ENCODE data around the gene CISD3. TPM values are rescaled to one million over a fixed set of nuclear protein-coding genes. Genes with fewer than 3 reads are reported as not detected.
"Not testable (repeated sequence)": the region's sequence is repeated elsewhere in the genome, so short reads cannot be mapped to it uniquely, and the experiment has no call there.

Gene CISD3
- total RNA-seq, 5 donors from 2014 or later (not counting 1 experiment from before 2014, with no cell fraction given), result 10.7 to 21.5 (median 17.7) TPM

GRCh38 chr17:38725066-38725465 lies 5.1 kb upstream of the CISD3 start:
- peak overlapping the region; percentile 55 to 78 for H3K27ac Mint-ChIP-seq
- peaks cover 5% of the 10 kb centered on the region for H3K36me3 Mint-ChIP-seq
- DNase-seq (no peak), ATAC-seq (replicated peaks in 1 of 4) (no peak)
- CTCF ChIA-PET, result no interaction called here
- no peaks in the 10 kb centered on the region for H3K27me3 Mint-ChIP-seq
- H3K4me1 Mint-ChIP-seq, result peaks cover 60 to 70% (median 61%) of the 10 kb centered on the region in 3 donors
- 82% methylated on average over 6 of the region's 10 CpGs for WGBS (ENCODE audit: insufficient coverage)
- H3K4me3 Mint-ChIP-seq, result peak overlapping the region in 2 of 3 donors; percentile 34 to 64
- POLR2A ChIA-PET, result no interaction called here
- Histone ChIP-seq H3K9me3 (no peaks in the 10 kb centered on the region), H3K4me3 (ENCODE audit: control insufficient read depth in 1 of 2, extremely low read depth in 1 of 2, low read length in 1 of 2) (no peak overlapping the region), H3K36me3 (ENCODE audit: control insufficient read depth in 2 of 2, extremely low read depth in 1 of 2, insufficient read depth in 1 of 2, low read length in 1 of 2) (peaks cover 6 to 44% of the 10 kb centered on the region in 2 donors), H3K27ac (ENCODE audit: low read length) (peak overlapping the region; percentile 40), H3K4me1 (ENCODE audit: control insufficient read depth in 1 of 2, extremely low read depth in 1 of 2, insufficient read depth in 2 of 2, low read length in 2 of 2) (peaks cover 28 to 83% of the 10 kb centered on the region in 2 experiments), H3K27me3 (replicated peaks in 1 of 2; ENCODE audit: control insufficient read depth in 2 of 2, extremely low read depth in 1 of 2, insufficient read depth in 2 of 2, low read length in 1 of 2) (no peaks in the 10 kb centered on the region)
- no peaks in the 10 kb centered on the region for H3K9me3 Mint-ChIP-seq

DNA sequence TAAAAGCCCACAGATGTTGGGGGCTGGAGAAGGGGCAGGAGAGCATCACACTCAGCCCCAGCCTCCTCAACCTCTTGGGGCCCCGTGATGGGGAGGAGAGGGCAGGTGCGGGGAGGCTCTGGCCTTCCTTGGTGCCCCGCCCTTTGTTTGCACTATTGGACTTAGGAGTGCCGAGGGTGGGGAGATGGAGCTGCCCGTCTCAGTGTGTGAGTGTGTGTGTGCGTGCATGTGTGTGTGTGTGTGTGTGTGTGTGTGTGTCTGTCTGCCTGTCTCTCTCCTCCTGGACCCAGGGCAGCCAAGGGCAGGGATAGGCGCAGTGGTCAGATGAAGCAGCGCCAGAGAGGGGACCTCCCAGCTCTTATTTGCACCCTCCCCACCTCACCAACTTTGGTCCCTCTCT lies 4.0 kb upstream of the CISD3 start:
- H3K9me3 ChIP-seq; H3K27me3 ChIP-seq (replicated peaks in 1 of 2; ENCODE audit: control insufficient read depth in 2 of 2, extremely low read depth in 1 of 2, insufficient read depth in 2 of 2, low read length in 1 of 2); DNase-seq; POLR2A ChIA-PET; H3K36me3 Mint-ChIP-seq; ATAC-seq (replicated peaks in 1 of 4); H3K27me3 Mint-ChIP-seq; H3K9me3 Mint-ChIP-seq; CTCF ChIA-PET; H3K4me3 ChIP-seq (ENCODE audit: control insufficient read depth in 1 of 2, extremely low read depth in 1 of 2, low read length in 1 of 2): not testable (repeated sequence)
- Histone ChIP-seq H3K4me1 (ENCODE audit: control insufficient read depth in 1 of 2, extremely low read depth in 1 of 2, insufficient read depth in 2 of 2, low read length in 2 of 2) (peaks cover 28 to 83% of the 10 kb centered on the region in 2 experiments), H3K27ac (ENCODE audit: low read length) (peak overlapping the region; percentile 93), H3K36me3 (ENCODE audit: control insufficient read depth in 2 of 2, extremely low read depth in 1 of 2, insufficient read depth in 1 of 2, low read length in 1 of 2) (peaks cover 6 to 33% of the 10 kb centered on the region in 2 donors)
- 55% methylated on average over 2 of the region's 8 CpGs for WGBS (ENCODE audit: insufficient coverage)
- H3K27ac Mint-ChIP-seq, result peak overlapping the region; percentile 89
- H3K4me3 Mint-ChIP-seq, result peak overlapping the region in 1 of 3 donors; percentile 64
- H3K4me1 Mint-ChIP-seq, result peaks cover 62 to 73% (median 63%) of the 10 kb centered on the region in 3 donors

DNA sequence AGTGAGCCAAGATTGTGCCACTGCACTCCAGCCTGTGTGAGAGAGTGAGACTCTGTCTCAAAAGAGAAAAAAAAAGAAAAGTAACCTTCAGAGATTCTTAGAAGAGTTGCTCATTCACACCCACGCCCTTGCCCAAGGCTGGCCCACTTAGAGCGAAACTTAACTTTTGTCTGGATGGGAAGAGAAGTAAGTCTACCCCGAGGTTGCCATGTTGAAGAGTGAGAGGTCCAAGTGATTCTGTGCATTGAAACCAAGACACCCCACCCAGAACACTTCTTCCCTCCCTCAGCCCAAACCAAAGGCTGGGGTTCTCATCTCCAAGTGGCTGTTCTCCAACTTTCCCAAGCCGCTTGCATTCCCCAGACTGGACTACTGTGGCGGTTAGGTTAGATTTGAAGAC lies 2.4 kb upstream of the CISD3 start:
- no peaks in the 10 kb centered on the region for H3K9me3 Mint-ChIP-seq
- peaks cover 68 to 80% (median 77%) of the 10 kb centered on the region in 3 donors for H3K4me1 Mint-ChIP-seq
- peak overlapping the region; percentile 90 to 97 for H3K27ac Mint-ChIP-seq
- H3K4me3 Mint-ChIP-seq, result peak overlapping the region; percentile 46 to 70 (median 64)
- no peaks in the 10 kb centered on the region for H3K9me3 ChIP-seq
- peak in 24 of 35 experiments; percentile 22 to 74 (median 49) for DNase-seq
- H3K4me1 ChIP-seq (ENCODE audit: control insufficient read depth in 1 of 2, extremely low read depth in 1 of 2, insufficient read depth in 2 of 2, low read length in 2 of 2), result peaks cover 28 to 86% of the 10 kb centered on the region in 2 experiments
- ChIA-PET POLR2A (no interaction called here), CTCF (interaction anchor here (0.7 to 1.9 kb wide), 7 partner anchors 9 to 426 kb away, joined by 3 to 9 read pairs (median 4); partner anchors contain the start of genes MLLT6 (in 1 of the 2) and PSMB3 (in 1 of the 2))
- H3K36me3 Mint-ChIP-seq, result no peaks in the 10 kb centered on the region
- peaks cover 6 to 18% of the 10 kb centered on the region in 2 donors for H3K36me3 ChIP-seq (ENCODE audit: control insufficient read depth in 2 of 2, extremely low read depth in 1 of 2, insufficient read depth in 1 of 2, low read length in 1 of 2)
- H3K27ac ChIP-seq (ENCODE audit: low read length), result peak overlapping the region; percentile 93
- peak; percentile 7 to 14 (median 12) for ATAC-seq (replicated peaks in 1 of 4)
- no peaks in the 10 kb centered on the region for H3K27me3 Mint-ChIP-seq
- no CpG with 5 or more reads among the region's 5 CpGs for WGBS (ENCODE audit: insufficient coverage)
- H3K27me3 ChIP-seq (replicated peaks in 1 of 2; ENCODE audit: control insufficient read depth in 2 of 2, extremely low read depth in 1 of 2, insufficient read depth in 2 of 2, low read length in 1 of 2), result no peaks in the 10 kb centered on the region
- H3K4me3 ChIP-seq (ENCODE audit: control insufficient read depth in 1 of 2, extremely low read depth in 1 of 2, low read length in 1 of 2), result peak overlapping the region; percentile 33 to 35

DNA sequence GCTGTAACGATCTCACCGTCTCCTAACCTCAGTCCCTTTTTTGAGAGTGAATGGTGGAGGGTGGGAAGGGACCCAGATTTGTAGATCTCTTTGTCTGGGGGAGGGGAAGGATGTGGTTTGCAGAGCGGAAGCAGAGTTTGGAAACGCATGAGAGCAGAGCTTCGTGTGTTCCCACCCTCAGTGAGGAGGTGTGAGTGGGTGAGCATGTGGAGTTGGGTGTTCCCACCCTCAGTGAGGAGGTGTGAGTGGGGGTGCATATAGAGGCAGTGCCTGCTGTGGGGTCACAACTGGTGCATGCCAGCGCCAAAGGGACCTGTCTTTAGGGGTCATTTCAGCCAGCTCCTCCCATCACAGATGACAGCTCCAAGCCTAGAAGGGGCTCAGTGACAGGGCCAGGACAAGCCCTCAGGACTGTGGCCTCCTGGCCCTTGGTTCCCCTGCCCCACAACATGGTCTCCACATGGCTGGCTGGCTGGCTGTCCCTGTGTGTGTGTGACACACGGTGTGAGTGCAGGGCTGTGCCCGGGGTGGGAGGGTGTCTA lies 1.8 kb upstream of the CISD3 start:
- H3K27ac ChIP-seq (ENCODE audit: low read length), result peak overlapping the region; percentile 93
- DNase-seq (peak; percentile 49 to 89 (median 76)), ATAC-seq (replicated peaks in 1 of 4) (peak; percentile 59 to 64 (median 64))
- ChIA-PET POLR2A (interaction anchor here in 1 of 2 donors (0.6 kb wide), 1 partner anchor 28 kb away, joined by 6 read pairs; no protein-coding TSS in a partner anchor), CTCF (interaction anchor here (0.5 to 1.9 kb wide), 10 partner anchors 9 to 437 kb away, joined by 3 to 9 read pairs (median 4); partner anchors contain the start of genes MLLT6 (in 1 of the 2) and PSMB3 (in 1 of the 2))
- Mint-ChIP-seq H3K9me3 (no peaks in the 10 kb centered on the region), H3K36me3 (no peaks in the 10 kb centered on the region), H3K4me1 (peaks cover 72 to 83% (median 79%) of the 10 kb centered on the region in 3 donors), H3K4me3 (peak overlapping the region; percentile 46 to 70 (median 64)), H3K27me3 (no peaks in the 10 kb centered on the region), H3K27ac (peak overlapping the region; percentile 90 to 97)
- peaks cover 6 to 17% of the 10 kb centered on the region in 2 donors for H3K36me3 ChIP-seq (ENCODE audit: control insufficient read depth in 2 of 2, extremely low read depth in 1 of 2, insufficient read depth in 1 of 2, low read length in 1 of 2)
- no peaks in the 10 kb centered on the region for H3K27me3 ChIP-seq (replicated peaks in 1 of 2; ENCODE audit: control insufficient read depth in 2 of 2, extremely low read depth in 1 of 2, insufficient read depth in 2 of 2, low read length in 1 of 2)
- no peaks in the 10 kb centered on the region for H3K9me3 ChIP-seq
- peaks cover 28 to 88% of the 10 kb centered on the region in 2 experiments for H3K4me1 ChIP-seq (ENCODE audit: control insufficient read depth in 1 of 2, extremely low read depth in 1 of 2, insufficient read depth in 2 of 2, low read length in 2 of 2)
- WGBS (ENCODE audit: insufficient coverage), result 0% methylated on average over 3 of the region's 8 CpGs
- H3K4me3 ChIP-seq (ENCODE audit: control insufficient read depth in 1 of 2, extremely low read depth in 1 of 2, low read length in 1 of 2), result peak overlapping the region in 1 of 2 donors; percentile 35

- Histone ChIP-seq H3K27ac (ENCODE audit: low read length) (peak overlapping the region; percentile 93), H3K4me3 (ENCODE audit: control insufficient read depth in 1 of 2, extremely low read depth in 1 of 2, low read length in 1 of 2) (peak overlapping the region; percentile 41 to 49), H3K27me3 (replicated peaks in 1 of 2; ENCODE audit: control insufficient read depth in 2 of 2, extremely low read depth in 1 of 2, insufficient read depth in 2 of 2, low read length in 1 of 2) (no peaks in the 10 kb centered on the region), H3K4me1 (ENCODE audit: control insufficient read depth in 1 of 2, extremely low read depth in 1 of 2, insufficient read depth in 2 of 2, low read length in 2 of 2) (peaks cover 28 to 93% of the 10 kb centered on the region in 2 experiments), H3K9me3 (no peaks in the 10 kb centered on the region), H3K36me3 (ENCODE audit: control insufficient read depth in 2 of 2, extremely low read depth in 1 of 2, insufficient read depth in 1 of 2, low read length in 1 of 2) (peaks cover 8 to 16% of the 10 kb centered on the region in 2 donors)
- ChIA-PET CTCF (interaction anchor here (0.5 to 1.0 kb wide), 3 partner anchors 22 to 504 kb away, joined by 3 to 5 read pairs (median 4); no protein-coding TSS in a partner anchor), POLR2A (no interaction called here)
- Mint-ChIP-seq H3K27me3 (no peaks in the 10 kb centered on the region), H3K4me3 (peak overlapping the region; percentile 56 to 70 (median 64)), H3K27ac (peak overlapping the region; percentile 87 to 90), H3K9me3 (no peaks in the 10 kb centered on the region), H3K4me1 (peaks cover 77 to 88% (median 83%) of the 10 kb centered on the region in 3 donors), H3K36me3 (no peaks in the 10 kb centered on the region)
- 3% methylated on average over 6 of the region's 14 CpGs for WGBS (ENCODE audit: insufficient coverage)
- ATAC-seq (replicated peaks in 1 of 4), result no peak
- DNase-seq, result no peak
Observed at GRCh38 chr17:38729368-38729885, 714 bp upstream of the CISD3 start.

DNA sequence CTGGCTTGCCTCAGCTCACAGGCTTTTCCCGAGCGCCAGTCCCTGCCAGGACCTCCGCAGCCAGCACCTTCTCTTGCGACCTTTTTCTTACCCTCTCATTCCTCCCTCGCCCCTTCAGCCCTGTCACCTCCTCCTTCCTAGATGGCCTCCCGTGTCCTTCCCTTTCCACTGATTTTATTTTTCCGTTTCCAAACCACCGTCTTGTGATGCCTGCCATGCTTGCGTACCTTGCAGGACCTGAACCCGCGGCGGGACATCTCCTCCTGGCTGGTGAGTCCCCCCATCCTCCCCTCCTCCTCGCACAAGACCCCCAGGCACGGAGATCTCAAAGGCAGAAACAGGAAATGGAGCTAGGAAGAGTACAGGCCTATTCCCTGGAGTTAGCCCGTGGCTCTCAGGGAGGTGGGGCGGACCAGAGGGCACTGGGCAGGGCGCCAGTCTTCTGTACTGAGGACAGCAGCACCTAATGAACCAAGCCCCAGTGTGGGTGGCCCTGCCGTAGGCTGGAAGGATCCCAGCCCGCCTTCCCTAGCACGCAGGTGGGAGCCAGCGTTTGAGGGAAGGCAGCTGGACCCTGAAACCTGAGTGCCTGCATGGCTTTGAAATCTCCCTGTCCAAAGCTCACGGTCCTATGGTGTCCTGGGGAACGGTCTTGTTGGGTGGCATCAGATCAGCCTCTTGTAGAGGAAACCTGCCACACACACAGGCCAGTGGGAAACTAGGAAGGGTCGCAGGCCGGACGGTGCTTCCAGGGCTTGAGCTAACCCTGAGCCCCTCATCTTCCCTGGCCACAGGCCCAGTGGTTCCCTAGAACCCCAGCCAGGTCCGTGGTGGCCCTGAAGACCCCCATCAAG lies 612 bp downstream of the CISD3 start:
- Mint-ChIP-seq H3K4me3 (peak overlapping the region; percentile 81 to 96 (median 86)), H3K36me3 (no peaks in the 10 kb centered on the region), H3K9me3 (no peaks in the 10 kb centered on the region), H3K27ac (peak overlapping the region; percentile 85 to 98), H3K4me1 (peaks cover 71 to 88% (median 81%) of the 10 kb centered on the region in 3 donors), H3K27me3 (no peaks in the 10 kb centered on the region)
- ChIA-PET POLR2A (interaction anchor here in 1 of 2 donors (0.5 to 0.6 kb wide), 2 partner anchors 24 to 61 kb away, joined by 3 to 5 read pairs; no protein-coding TSS in a partner anchor), CTCF (interaction anchor here (0.6 to 1.3 kb wide), 4 partner anchors 16 to 173 kb away, joined by 3 to 4 read pairs (median 3); partner anchors contain the start of gene PSMB3 (in 1 of the 2))
- no peaks in the 10 kb centered on the region for H3K27me3 ChIP-seq (replicated peaks in 1 of 2; ENCODE audit: control insufficient read depth in 2 of 2, extremely low read depth in 1 of 2, insufficient read depth in 2 of 2, low read length in 1 of 2)
- peaks cover 22 to 91% of the 10 kb centered on the region in 2 experiments for H3K4me1 ChIP-seq (ENCODE audit: control insufficient read depth in 1 of 2, extremely low read depth in 1 of 2, insufficient read depth in 2 of 2, low read length in 2 of 2)
- WGBS (ENCODE audit: insufficient coverage), result 23% methylated on average over 22 of the region's 27 CpGs
- H3K27ac ChIP-seq (ENCODE audit: low read length), result peak overlapping the region; percentile 68
- H3K4me3 ChIP-seq (ENCODE audit: control insufficient read depth in 1 of 2, extremely low read depth in 1 of 2, low read length in 1 of 2), result peak overlapping the region; percentile 65 to 82
- H3K36me3 ChIP-seq (ENCODE audit: control insufficient read depth in 2 of 2, extremely low read depth in 1 of 2, insufficient read depth in 1 of 2, low read length in 1 of 2), result peaks cover 4 to 8% of the 10 kb centered on the region in 2 donors
- no peak for ATAC-seq (replicated peaks in 1 of 4)
- no peaks in the 10 kb centered on the region for H3K9me3 ChIP-seq
- DNase-seq, result peak in 1 of 35 experiments; percentile 44

All from T-cell (primary cell).